Parathyroid adenoma (tissue), 2 donors: ENCODE measurements around the gene BLCAP.
A peak's percentile ranks its signal among the peaks of the same experiment; 100 is the strongest.

ENCODE experiments used
- H2AFZ ChIP-seq: fragments of 300-600 bp; sonication (generic); one replicate; pipeline ENCODE4 v1.7.0; 2017; ENCODE audit warnings: antibody characterized with exemption, mild to moderate bottlenecking
- H3K27ac ChIP-seq: fragments of 300-600 bp; sonication (generic); one replicate; pipeline ENCODE4 v1.7.0; 2017
- H3K27me3 ChIP-seq: fragments of 300-600 bp; sonication (generic); one replicate; pipeline ENCODE4 v1.7.0; 2017; ENCODE audit warnings: low read length; ENCODE audit not compliant: control insufficient read depth, insufficient read depth
- H3K36me3 ChIP-seq: fragments of 300-600 bp; sonication (generic); one replicate; pipeline ENCODE4 v1.7.0; 2017; ENCODE audit warnings: low read length; ENCODE audit not compliant: control insufficient read depth, insufficient read depth
- H3K4me1 ChIP-seq: fragments of 300-600 bp; sonication (generic); one replicate; pipeline ENCODE4 v1.7.0; 2017; ENCODE audit warnings: control low read depth
- H3K4me2 ChIP-seq: fragments of 300-600 bp; sonication (generic); one replicate; pipeline ENCODE4 v1.7.0; 2017; ENCODE audit warnings: low read length
- H3K4me3 ChIP-seq: fragments of 300-600 bp; sonication (generic); one replicate; pipeline ENCODE4 v1.7.0; 2017; ENCODE audit warnings: low read depth, low read length
- H3K79me2 ChIP-seq: fragments of 300-600 bp; sonication (generic); one replicate; pipeline ENCODE4 v1.7.0; 2017; ENCODE audit warnings: control low read depth
- H3K9ac ChIP-seq: fragments of 300-600 bp; sonication (generic); one replicate; pipeline ENCODE4 v1.7.0; 2017; ENCODE audit warnings: mild to moderate bottlenecking
- H3K9me3 ChIP-seq: fragments of 300-600 bp; sonication (generic); one replicate; pipeline ENCODE4 v1.7.0; 2017; ENCODE audit warnings: low read length; ENCODE audit not compliant: control insufficient read depth
- CTCF ChIP-seq: fragments of 300-600 bp; sonication (generic); IDR thresholded peaks from one replicate; pipeline ENCODE4 v1.7.0; 2017; ENCODE audit warnings: antibody characterized with exemption, mild to moderate bottlenecking
- donor health status: primary hyperparathyroidism.

BLCAP gene

GRCh38 chr20:37528446-37529213, 954 bp upstream of the BLCAP start:
- Histone ChIP-seq H3K4me1 (peaks cover 18% of the 10 kb centered on the region), H3K9ac (peak overlapping the region; percentile 77), H3K36me3 (no peaks in the 10 kb centered on the region), H3K27ac (peak overlapping the region; percentile 92), H2AFZ (peak overlapping the region; percentile 94), H3K9me3 (no peaks in the 10 kb centered on the region), H3K4me2 (peak overlapping the region; percentile 96), H3K79me2 (peaks cover 39% of the 10 kb centered on the region), H3K4me3 (peak overlapping the region; percentile 86), H3K27me3 (no peaks in the 10 kb centered on the region)
- no peak for TF ChIP-seq CTCF

- TF ChIP-seq CTCF, result no peak
- Histone ChIP-seq H3K4me3 (peak overlapping the region; percentile 86), H3K27me3 (no peaks in the 10 kb centered on the region), H3K9ac (peak overlapping the region; percentile 77), H3K27ac (peak overlapping the region; percentile 92), H3K79me2 (peaks cover 47% of the 10 kb centered on the region), H3K4me2 (peak overlapping the region; percentile 96), H3K4me1 (peaks cover 18% of the 10 kb centered on the region), H3K36me3 (no peaks in the 10 kb centered on the region), H3K9me3 (no peaks in the 10 kb centered on the region), H2AFZ (peak overlapping the region; percentile 94)
Observed at GRCh38 chr20:37526839-37527637, 638 bp downstream of the BLCAP start.

- H2AFZ ChIP-seq, result peak overlapping the region; percentile 94
- H3K27me3 ChIP-seq, result no peaks in the 10 kb centered on the region
- peak overlapping the region; percentile 96 for H3K4me2 ChIP-seq
- H3K79me2 ChIP-seq, result peaks cover 51% of the 10 kb centered on the region
- no peak for TF ChIP-seq CTCF
- H3K36me3 ChIP-seq, result no peaks in the 10 kb centered on the region
- peak overlapping the region; percentile 1 for H3K9ac ChIP-seq
- no peaks in the 10 kb centered on the region for H3K9me3 ChIP-seq
- peak overlapping the region; percentile 86 for H3K4me3 ChIP-seq
- H3K27ac ChIP-seq, result peak overlapping the region; percentile 92
- H3K4me1 ChIP-seq, result peaks cover 18% of the 10 kb centered on the region
Observed at GRCh38 chr20:37526238-37526838, 1.3 kb downstream of the BLCAP start.

- Histone ChIP-seq H3K4me2 (peak overlapping the region; percentile 29), H3K4me3 (no peak overlapping the region), H2AFZ (no peak overlapping the region), H3K36me3 (no peaks in the 10 kb centered on the region), H3K9ac (no peak overlapping the region), H3K9me3 (no peaks in the 10 kb centered on the region), H3K27ac (no peak overlapping the region), H3K4me1 (peaks cover 18% of the 10 kb centered on the region), H3K27me3 (no peaks in the 10 kb centered on the region), H3K79me2 (peaks cover 56% of the 10 kb centered on the region)
- TF ChIP-seq CTCF, result no peak
Observed at GRCh38 chr20:37525810-37526209, 1.9 kb downstream of the BLCAP start.
